ENCODE results near the gene METTL17. TPM values are rescaled to one million over a fixed set of nuclear protein-coding genes. Genes with fewer than 3 reads are reported as not detected.
"Not testable (repeated sequence)": the region's sequence is repeated elsewhere in the genome, so short reads cannot be mapped to it uniquely, and the experiment has no call there.

The METTL17 gene, protein sequence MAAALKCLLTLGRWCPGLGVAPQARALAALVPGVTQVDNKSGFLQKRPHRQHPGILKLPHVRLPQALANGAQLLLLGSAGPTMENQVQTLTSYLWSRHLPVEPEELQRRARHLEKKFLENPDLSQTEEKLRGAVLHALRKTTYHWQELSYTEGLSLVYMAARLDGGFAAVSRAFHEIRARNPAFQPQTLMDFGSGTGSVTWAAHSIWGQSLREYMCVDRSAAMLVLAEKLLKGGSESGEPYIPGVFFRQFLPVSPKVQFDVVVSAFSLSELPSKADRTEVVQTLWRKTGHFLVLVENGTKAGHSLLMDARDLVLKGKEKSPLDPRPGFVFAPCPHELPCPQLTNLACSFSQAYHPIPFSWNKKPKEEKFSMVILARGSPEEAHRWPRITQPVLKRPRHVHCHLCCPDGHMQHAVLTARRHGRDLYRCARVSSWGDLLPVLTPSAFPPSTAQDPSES
- total RNA-seq = 100 to 1,000 TPM in 2 of 7 donors, 10 to 100 TPM in 5; 58.9 to 119 (median 73.0) TPM
- 10 to 100 TPM; 72.8 to 92.1 (median 82.2) TPM for polyA plus RNA-seq
- long read RNA-seq, donor 1, partial matches to known transcripts = 21 of 33 reads
- long read RNA-seq, donor 1, other reads (novel, unspliced or antisense) = 0 of 33 reads
- long read RNA-seq, donor 2, partial matches to known transcripts = 0 of 4 reads
- long read RNA-seq, donor 2, other reads (novel, unspliced or antisense) = 0 of 4 reads

DNA sequence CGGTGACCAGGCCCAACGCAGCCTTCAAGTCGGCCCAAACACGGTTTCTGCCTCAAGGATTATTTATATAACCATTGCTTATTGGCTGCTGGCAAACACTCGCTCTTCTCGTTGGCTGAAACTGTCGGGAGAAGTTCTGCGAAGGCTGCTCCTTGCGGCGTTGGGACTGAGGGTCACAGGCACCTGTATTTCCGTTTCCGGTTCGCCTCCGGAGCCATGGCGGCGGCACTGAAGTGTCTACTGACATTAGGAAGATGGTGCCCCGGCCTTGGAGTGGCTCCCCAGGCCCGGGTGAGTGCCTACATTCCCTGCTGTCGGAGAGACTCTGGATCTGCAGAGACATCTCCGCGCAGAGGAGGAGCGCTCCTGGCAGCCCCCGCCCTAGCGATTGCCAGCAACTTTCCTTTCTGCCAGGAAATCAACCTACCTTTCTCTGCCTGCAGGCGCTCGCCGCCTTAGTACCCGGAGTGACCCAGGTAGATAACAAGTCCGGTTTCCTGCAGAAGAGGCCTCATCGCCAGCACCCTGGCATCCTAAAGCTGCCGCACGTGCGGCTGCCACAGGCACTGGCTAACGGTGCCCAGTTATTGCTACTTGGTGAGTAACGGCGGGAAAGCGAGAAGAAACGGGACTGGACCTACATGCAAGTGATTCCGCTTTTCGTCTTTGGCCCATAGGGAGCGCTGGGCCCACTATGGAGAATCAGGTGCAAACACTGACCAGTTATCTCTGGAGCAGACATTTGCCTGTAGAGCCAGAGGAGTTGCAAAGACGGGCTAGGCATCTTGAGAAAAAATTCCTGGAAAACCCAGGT lies at the start of gene METTL17:
TSS of gene METTL17 (plus strand) at position 194 of the 814 bp plus-strand sequence. CDS start at position 217, 23 bp downstream.
- DNase-seq = peak; percentile 94
- Histone ChIP-seq H3K36me3 (peaks cover 0 to 41% (median 35%) of the 10 kb centered on the region in 6 donors), H3K27me3 (replicated peaks in 1 of 7) (no peaks in the 10 kb centered on the region), H3K4me3 (peak within 1 kb of the TSS; percentile 66 to 99 (median 88)), H3K27ac (peak within 1 kb of the TSS; percentile 58 to 89 (median 86)), H3K9me3 (no peaks in the 10 kb centered on the region), H3K4me1 (peaks cover 16 to 46% (median 35%) of the 10 kb centered on the region in 6 donors)
- peak; percentile 86 to 92 (median 88) for TF ChIP-seq POLR2AphosphoS5 (IDR thresholded peaks at IDR 0.05)
- no peak for TF ChIP-seq POLR2A (IDR thresholded peaks at IDR 0.05)
- TF ChIP-seq, protein P1, sequence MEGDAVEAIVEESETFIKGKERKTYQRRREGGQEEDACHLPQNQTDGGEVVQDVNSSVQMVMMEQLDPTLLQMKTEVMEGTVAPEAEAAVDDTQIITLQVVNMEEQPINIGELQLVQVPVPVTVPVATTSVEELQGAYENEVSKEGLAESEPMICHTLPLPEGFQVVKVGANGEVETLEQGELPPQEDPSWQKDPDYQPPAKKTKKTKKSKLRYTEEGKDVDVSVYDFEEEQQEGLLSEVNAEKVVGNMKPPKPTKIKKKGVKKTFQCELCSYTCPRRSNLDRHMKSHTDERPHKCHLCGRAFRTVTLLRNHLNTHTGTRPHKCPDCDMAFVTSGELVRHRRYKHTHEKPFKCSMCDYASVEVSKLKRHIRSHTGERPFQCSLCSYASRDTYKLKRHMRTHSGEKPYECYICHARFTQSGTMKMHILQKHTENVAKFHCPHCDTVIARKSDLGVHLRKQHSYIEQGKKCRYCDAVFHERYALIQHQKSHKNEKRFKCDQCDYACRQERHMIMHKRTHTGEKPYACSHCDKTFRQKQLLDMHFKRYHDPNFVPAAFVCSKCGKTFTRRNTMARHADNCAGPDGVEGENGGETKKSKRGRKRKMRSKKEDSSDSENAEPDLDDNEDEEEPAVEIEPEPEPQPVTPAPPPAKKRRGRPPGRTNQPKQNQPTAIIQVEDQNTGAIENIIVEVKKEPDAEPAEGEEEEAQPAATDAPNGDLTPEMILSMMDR (IDR thresholded peaks at IDR 0.05 in 8 of 11, conservative IDR thresholded peaks at IDR 0.05 in 3 of 11) = peak in 6 of 11 experiments; percentile 5 to 41 (median 24)
- intact Hi-C loops (cut with DNase I; ENCODE audit: low total_unique reads) = no loop called here
- 0 to 1% (median 1%) methylated on average over 40 to 42 of the region's 42 CpGs for WGBS, 5 donors

DNA sequence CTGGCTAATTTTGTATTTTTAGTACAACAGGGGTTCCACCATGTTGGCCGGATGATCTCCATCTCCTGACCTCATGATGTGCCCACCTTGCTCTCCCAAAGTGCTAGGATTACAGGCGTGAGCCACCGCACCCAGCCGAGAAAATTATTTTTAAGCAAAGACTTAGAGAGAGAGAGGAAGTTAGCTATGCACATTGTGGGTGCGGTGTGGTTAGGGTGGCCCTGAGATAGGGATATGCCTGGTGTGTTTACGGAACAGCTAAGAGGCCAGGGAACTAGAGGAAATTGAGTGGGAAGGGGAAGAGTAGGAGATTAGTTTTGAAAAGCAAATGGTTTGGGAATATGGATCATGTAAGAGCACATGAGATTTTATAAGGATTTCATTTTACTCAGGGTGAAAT lies 44.6 kb upstream of the METTL17 start:
- 7 to 43% (median 21%) methylated on average over 4 to 6 of the region's 6 CpGs for WGBS, 5 donors
- not testable (repeated sequence) for H3K4me3 ChIP-seq

DNA sequence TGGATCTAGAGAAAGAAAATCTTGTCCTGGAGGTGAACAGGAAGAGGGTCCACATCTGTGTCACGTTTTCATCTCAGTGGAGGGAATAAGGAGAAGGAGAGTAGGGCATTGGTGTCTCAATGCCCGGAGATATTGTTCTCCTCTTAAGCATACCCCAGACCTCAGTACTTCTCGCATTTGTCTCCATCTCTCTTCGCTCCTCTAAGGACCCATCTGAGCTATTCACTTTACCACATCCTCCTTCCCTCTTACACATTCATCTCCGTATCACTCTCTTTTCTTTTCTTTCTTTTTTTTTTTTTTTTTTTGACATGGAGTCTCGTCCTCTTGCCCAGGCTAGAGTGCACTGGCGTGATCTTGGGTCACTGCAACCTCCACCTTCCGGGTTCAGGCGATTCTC lies 43.1 kb upstream of the METTL17 start:
- H3K4me3 ChIP-seq; H3K36me3 ChIP-seq; H3K27me3 ChIP-seq (replicated peaks in 1 of 7); H3K9me3 ChIP-seq; DNase-seq; H3K27ac ChIP-seq; intact Hi-C loops (cut with DNase I; ENCODE audit: low total_unique reads); H3K4me1 ChIP-seq: not testable (repeated sequence)
- WGBS, 5 donors = 86 to 94% (median 89%) methylated on average over 2 to 6 of the region's 9 CpGs

More for the DNA sequence above, 44.6 kb upstream of the METTL17 start:
- H3K36me3 ChIP-seq; H3K9me3 ChIP-seq; intact Hi-C loops (cut with DNase I; ENCODE audit: low total_unique reads); DNase-seq; H3K4me1 ChIP-seq; H3K27me3 ChIP-seq (replicated peaks in 1 of 7): not testable (repeated sequence)
- peak overlapping the region in 6 of 8 donors; percentile 26 to 66 (median 60) for H3K27ac ChIP-seq

DNA sequence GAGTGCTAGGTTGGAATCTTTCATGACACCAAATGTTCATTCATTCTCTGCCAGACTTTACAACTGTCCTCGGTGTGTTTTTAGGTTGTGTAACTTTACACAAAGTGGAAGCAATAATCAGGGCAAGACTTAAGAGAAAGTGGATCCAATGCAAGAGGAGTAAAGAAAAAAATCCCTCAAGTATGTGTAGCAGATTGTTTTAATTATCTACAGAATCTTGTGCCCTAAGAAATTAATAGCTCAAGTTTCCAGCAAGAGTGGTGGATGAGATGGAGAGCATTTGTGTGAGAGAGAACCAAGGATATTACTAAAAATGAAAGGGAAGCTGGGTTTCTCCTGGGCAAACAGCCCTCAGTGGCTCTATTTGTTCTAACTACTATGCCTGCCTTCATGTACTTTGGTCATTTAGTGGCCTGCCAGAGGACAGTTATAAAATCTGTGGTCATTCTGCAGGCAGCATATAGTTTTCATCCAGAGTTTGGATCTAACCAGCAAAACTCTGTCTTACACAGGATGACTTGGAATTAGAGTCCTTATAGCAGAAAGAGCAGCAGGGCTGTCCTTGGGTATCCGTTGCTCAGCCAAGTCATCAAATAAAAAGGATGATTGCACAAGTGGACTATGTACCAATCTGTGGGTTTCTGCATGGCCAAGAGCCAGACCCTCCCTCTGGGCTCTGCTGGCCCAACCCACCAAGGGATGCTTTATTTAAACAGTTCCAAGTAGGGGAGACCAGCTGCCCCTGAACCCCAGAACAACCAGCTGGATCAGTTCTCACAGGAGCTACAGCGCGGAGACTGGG lies 34.8 kb upstream of the METTL17 start, which contains the start of gene RNASE2:
TSS of gene RNASE2 (plus strand) at position 752 of the 802 bp plus-strand sequence. CDS start 285 bp downstream, outside the sequence.
- peaks cover 0 to 14% (median 0%) of the 10 kb centered on the region in 7 donors for H3K27me3 ChIP-seq (replicated peaks in 1 of 7)
- H3K36me3 ChIP-seq; H3K9me3 ChIP-seq; H3K4me3 ChIP-seq; DNase-seq; intact Hi-C loops (cut with DNase I; ENCODE audit: low total_unique reads): not testable (repeated sequence)
- peak in 1 of 3 donors; percentile 26 for TF ChIP-seq POLR2AphosphoS5 (IDR thresholded peaks at IDR 0.05)
- WGBS, 5 donors = 47 to 62% (median 49%) methylated on average over 4 of the region's 4 CpGs
- peaks cover 0 to 14% (median 0%) of the 10 kb centered on the region in 6 donors for H3K4me1 ChIP-seq
- peak within 1 kb of the TSS in 4 of 8 donors; percentile 26 to 78 (median 60) for H3K27ac ChIP-seq

DNA sequence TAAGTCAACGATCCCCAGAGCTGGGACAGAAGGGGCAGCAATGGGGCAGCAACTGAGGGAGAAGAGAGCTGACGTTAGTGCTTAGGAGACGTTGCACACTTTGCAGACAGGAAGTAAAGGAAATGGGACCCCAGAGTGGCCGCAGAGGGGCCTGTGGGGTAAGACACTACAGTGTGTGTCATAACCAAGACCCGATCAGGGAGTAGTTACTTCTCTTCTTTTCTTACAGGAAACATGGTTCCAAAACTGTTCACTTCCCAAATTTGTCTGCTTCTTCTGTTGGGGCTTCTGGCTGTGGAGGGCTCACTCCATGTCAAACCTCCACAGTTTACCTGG lies 34.3 kb upstream of the METTL17 start:
- DNase-seq; H3K36me3 ChIP-seq; H3K4me3 ChIP-seq; intact Hi-C loops (cut with DNase I; ENCODE audit: low total_unique reads); H3K9me3 ChIP-seq: not testable (repeated sequence)
- peak overlapping the region in 4 of 8 donors; percentile 26 to 78 (median 60) for H3K27ac ChIP-seq
- WGBS, 5 donors = 16 to 44% (median 22%) methylated on average over 5 of the region's 5 CpGs
- H3K27me3 ChIP-seq (replicated peaks in 1 of 7) = peaks cover 0 to 14% (median 0%) of the 10 kb centered on the region in 7 donors
- peaks cover 0 to 16% (median 0%) of the 10 kb centered on the region in 6 donors for H3K4me1 ChIP-seq
